Upper lobe of right lung (tissue), 1 donor: ENCODE results near the gene CNPY2. TPM values are rescaled to one million over a fixed set of nuclear protein-coding genes. Genes with fewer than 3 reads are reported as not detected.
"Not testable (repeated sequence)": the region's sequence is repeated elsewhere in the genome, so short reads cannot be mapped to it uniquely, and the experiment has no call there.

Source experiments
- ATAC-seq: fragments of 200-7000 bp; cut with Tn5 transposase; one replicate; pipeline ENCODE4 v1.9.1; 2020; ENCODE audit warnings: mild to moderate bottlenecking, moderate library complexity
- DNase-seq: peaks from one replicate; pipeline ENCODE4 v3.0.0-alpha.2; 2020
- H3K27ac ChIP-seq: fragments of 200-600 bp; one replicate; pipeline ENCODE4 v1.8.0; 2022
- H3K27me3 ChIP-seq: fragments of 200-600 bp; one replicate; pipeline ENCODE4 v1.8.0; 2022; ENCODE audit warnings: mild to moderate bottlenecking
- H3K36me3 ChIP-seq: fragments of 200-600 bp; one replicate; pipeline ENCODE4 v1.8.0; 2022
- H3K4me1 ChIP-seq: fragments of 200-600 bp; one replicate; pipeline ENCODE4 v1.8.0; 2022
- H3K4me3 ChIP-seq: fragments of 200-600 bp; one replicate; pipeline ENCODE4 v1.8.0; 2022; ENCODE audit warnings: mild to moderate bottlenecking
- H3K9me3 ChIP-seq: fragments of 200-600 bp; one replicate; pipeline ENCODE4 v1.8.0; 2022
- CTCF ChIP-seq: fragments of 200-600 bp; IDR thresholded peaks from one replicate; pipeline ENCODE4 v1.8.0; 2022; ENCODE audit warnings: antibody characterized with exemption
- intact Hi-C: fragments of 100-400 bp; cut with DNase I; formaldehyde crosslinking; loops from one replicate; pipeline ENCODE4 v1.11.0; 2022
- total RNA-seq: library from RNA; stranded (reverse); fragmentation: NEBNext Ultra II Directional; extraction: Animal tissue kit (Norgen Biotek cat#: 25700); gene quantifications from one replicate; pipeline ENCODE4 v1.2.1, GENCODE V29; 2021
- donor health status: DM: no; HTN: yes; CAD: no; lungs with severe emphysema.

The CNPY2 gene
- total RNA-seq, 1 donor from 2014 or later: 101 TPM

- Histone ChIP-seq H3K36me3 (peaks cover 82% of the 10 kb centered on the region), H3K4me3 (no peak overlapping the region), H3K27me3 (no peaks in the 10 kb centered on the region), H3K27ac (no peak overlapping the region), H3K9me3 (no peaks in the 10 kb centered on the region), H3K4me1 (peaks cover 11% of the 10 kb centered on the region)
- intact Hi-C loops: no loop called here
- no peak for DNase-seq
- no peak for ATAC-seq
- no peak for TF ChIP-seq CTCF
Observed at GRCh38 chr12:56282579-56282978, 33.2 kb downstream of the CNPY2 start.

- Histone ChIP-seq H3K4me1 (peaks cover 7% of the 10 kb centered on the region), H3K4me3 (no peak overlapping the region), H3K36me3 (peaks cover 86% of the 10 kb centered on the region), H3K9me3 (no peaks in the 10 kb centered on the region), H3K27me3 (no peaks in the 10 kb centered on the region), H3K27ac (no peak overlapping the region)
- TF ChIP-seq CTCF: no peak
- DNase-seq: peak; percentile 7
- ATAC-seq: no peak
- intact Hi-C loops: no loop called here
Observed at GRCh38 chr12:56282030-56282429, 33.8 kb downstream of the CNPY2 start.

GRCh38 chr12:56280849-56281248, 34.9 kb downstream of the CNPY2 start:
- DNase-seq: no peak
- peak; percentile 31 for ATAC-seq
- intact Hi-C loops: no loop called here
- Histone ChIP-seq H3K27me3 (no peaks in the 10 kb centered on the region), H3K4me1 (no peaks in the 10 kb centered on the region), H3K9me3 (no peaks in the 10 kb centered on the region), H3K27ac (no peak overlapping the region), H3K36me3 (peaks cover 98% of the 10 kb centered on the region), H3K4me3 (no peak overlapping the region)
- no peak for TF ChIP-seq CTCF

GRCh38 chr12:56278905-56279304, 36.9 kb downstream of the CNPY2 start:
- peaks cover 99% of the 10 kb centered on the region for H3K36me3 ChIP-seq

GRCh38 chr12:56274299-56274698, 41.5 kb downstream of the CNPY2 start:
- H3K4me1 ChIP-seq: no peaks in the 10 kb centered on the region
- intact Hi-C loops: no loop called here
- no peak overlapping the region for H3K27ac ChIP-seq
- DNase-seq: no peak
- peaks cover 91% of the 10 kb centered on the region for H3K36me3 ChIP-seq
- H3K4me3 ChIP-seq: no peak overlapping the region
- TF ChIP-seq CTCF: no peak
- H3K9me3 ChIP-seq: no peaks in the 10 kb centered on the region
- no peaks in the 10 kb centered on the region for H3K27me3 ChIP-seq
- ATAC-seq: no peak

More at GRCh38 chr12:56278905-56279304, 36.9 kb downstream of the CNPY2 start:
- no peak overlapping the region for H3K4me3 ChIP-seq
- no peaks in the 10 kb centered on the region for H3K27me3 ChIP-seq
- H3K4me1 ChIP-seq: no peaks in the 10 kb centered on the region
- H3K9me3 ChIP-seq: no peaks in the 10 kb centered on the region
- DNase-seq: peak; percentile 8
- no peak for ATAC-seq
- intact Hi-C loops: no loop called here
- no peak for TF ChIP-seq CTCF
- H3K27ac ChIP-seq: no peak overlapping the region

GRCh38 chr12:56272468-56272867, 43.3 kb downstream of the CNPY2 start:
- H3K27me3 ChIP-seq, ATAC-seq, H3K9me3 ChIP-seq, intact Hi-C loops, H3K27ac ChIP-seq, H3K4me3 ChIP-seq, DNase-seq, H3K4me1 ChIP-seq: not testable (repeated sequence)
- H3K36me3 ChIP-seq: peaks cover 73% of the 10 kb centered on the region
